ENCODE results near the gene LEMD2.

Gene LEMD2

DNA sequence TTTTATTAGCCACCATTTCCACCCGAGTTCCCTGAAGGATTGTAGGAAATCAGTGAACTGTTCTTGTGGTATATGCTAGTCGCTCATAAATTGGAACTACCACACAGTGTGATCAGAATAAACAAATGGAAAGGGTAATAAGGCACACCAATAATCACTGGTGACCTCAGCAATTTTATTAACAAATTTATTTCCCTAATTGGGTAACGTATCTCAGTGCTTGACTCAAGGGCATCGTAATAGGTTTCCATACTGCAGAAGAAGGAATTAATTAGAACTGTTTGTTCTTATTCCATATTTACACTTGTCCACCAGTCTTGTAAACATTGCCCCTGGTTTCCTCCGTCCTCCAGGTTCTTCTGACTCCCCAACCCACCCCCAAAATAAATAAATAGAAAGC, 67.4 kb downstream of the LEMD2 start:
- DNase-seq (ENCODE audit: low read depth in 2 of 2) = no peak

Measured in stimulated activated CD4-positive, alpha-beta T cell treated with anti-CD3 and anti-CD28 coated beads, Interleukin-15, amount 100 ng/mL, for 48 hours (primary cell).